ENCODE data around the gene CLN6.

CLN6 gene

GRCh38 chr15:68208636-68209240, 20.8 kb downstream of the CLN6 start:
- TF ChIP-seq, protein P1, sequence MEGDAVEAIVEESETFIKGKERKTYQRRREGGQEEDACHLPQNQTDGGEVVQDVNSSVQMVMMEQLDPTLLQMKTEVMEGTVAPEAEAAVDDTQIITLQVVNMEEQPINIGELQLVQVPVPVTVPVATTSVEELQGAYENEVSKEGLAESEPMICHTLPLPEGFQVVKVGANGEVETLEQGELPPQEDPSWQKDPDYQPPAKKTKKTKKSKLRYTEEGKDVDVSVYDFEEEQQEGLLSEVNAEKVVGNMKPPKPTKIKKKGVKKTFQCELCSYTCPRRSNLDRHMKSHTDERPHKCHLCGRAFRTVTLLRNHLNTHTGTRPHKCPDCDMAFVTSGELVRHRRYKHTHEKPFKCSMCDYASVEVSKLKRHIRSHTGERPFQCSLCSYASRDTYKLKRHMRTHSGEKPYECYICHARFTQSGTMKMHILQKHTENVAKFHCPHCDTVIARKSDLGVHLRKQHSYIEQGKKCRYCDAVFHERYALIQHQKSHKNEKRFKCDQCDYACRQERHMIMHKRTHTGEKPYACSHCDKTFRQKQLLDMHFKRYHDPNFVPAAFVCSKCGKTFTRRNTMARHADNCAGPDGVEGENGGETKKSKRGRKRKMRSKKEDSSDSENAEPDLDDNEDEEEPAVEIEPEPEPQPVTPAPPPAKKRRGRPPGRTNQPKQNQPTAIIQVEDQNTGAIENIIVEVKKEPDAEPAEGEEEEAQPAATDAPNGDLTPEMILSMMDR (IDR thresholded peaks at IDR 0.05) = no peak
- TF ChIP-seq ZFX (IDR thresholded peaks at IDR 0.05; ENCODE audit: borderline replicate concordance) = no peak
- H3K27ac ChIP-seq = no peak overlapping the region

DNA sequence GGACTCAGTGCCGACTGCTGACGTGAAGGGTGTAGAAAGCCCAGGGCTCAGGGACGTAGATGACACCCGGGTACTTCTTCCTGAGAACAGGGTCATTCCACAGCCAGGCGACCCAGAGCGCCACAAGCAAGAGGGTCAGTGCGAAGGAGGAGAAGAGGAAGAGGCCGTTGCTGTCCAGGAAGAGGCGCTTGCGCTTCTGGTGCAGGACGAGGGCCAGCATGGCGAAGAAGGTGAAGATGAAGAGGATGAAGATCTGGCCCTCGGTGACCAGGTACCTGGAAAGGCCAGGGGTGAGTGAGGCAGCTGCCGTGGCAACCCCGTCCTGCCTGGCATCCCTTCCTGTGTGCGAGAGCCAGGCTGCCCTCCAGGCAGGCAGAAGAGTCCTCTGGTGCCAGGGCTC, 21.4 kb downstream of the CLN6 start:
- H3K27ac ChIP-seq = no peak overlapping the region
- TF ChIP-seq, protein P1 (IDR thresholded peaks at IDR 0.05) = no peak
- no peak for TF ChIP-seq ZFX (IDR thresholded peaks at IDR 0.05; ENCODE audit: borderline replicate concordance)

DNA sequence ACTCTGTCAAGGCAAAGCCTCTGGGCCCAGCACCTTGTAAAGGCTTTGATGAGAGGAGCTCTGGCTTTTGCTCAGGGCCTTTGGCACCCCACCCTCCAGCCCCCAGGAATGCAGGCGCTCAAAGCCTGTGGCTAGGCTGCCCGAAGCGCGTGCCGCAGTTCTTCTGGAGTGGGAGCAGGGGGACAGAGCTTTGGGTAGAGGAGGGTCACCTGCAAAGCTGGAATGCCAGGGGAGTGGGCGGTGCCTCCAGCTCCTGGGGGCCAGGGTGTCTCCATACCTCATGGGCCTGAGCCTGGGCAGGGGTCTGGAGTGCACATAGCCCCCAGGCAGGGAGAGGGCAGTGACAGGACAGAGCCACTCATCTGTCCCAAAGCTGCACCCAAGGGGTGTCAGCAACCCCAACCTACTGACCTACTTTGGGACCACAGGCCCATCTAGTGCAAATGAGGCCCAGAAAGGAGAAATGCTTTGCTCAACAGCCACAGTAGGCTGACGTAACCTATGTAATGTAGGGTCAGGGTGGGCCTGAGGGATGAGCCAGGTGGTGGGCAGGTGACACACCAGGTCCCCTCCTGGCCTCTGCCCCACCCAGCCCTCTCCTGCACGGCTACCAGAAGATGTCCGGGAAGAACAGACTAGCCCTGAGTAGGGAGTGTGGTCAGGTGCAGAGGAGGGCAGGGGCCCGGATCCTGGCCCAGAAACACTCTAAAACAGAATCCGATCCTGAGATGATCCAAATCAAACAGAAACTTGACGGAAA, 22.2 kb downstream of the CLN6 start:
- TF ChIP-seq ZFX (IDR thresholded peaks at IDR 0.05; ENCODE audit: borderline replicate concordance) = no peak
- TF ChIP-seq, protein P1 (IDR thresholded peaks at IDR 0.05) = no peak
- no peak overlapping the region for H3K27ac ChIP-seq

- no peak overlapping the region; the same call in 1 of the 2 replicates for H3K27ac ChIP-seq
- no peak for TF ChIP-seq ZFX (IDR thresholded peaks at IDR 0.05; ENCODE audit: borderline replicate concordance)
- TF ChIP-seq, protein P1 (IDR thresholded peaks at IDR 0.05) = no peak
These were observed 22.8 kb downstream of the CLN6 start for GRCh38 chr15:68206711-68207151.

DNA sequence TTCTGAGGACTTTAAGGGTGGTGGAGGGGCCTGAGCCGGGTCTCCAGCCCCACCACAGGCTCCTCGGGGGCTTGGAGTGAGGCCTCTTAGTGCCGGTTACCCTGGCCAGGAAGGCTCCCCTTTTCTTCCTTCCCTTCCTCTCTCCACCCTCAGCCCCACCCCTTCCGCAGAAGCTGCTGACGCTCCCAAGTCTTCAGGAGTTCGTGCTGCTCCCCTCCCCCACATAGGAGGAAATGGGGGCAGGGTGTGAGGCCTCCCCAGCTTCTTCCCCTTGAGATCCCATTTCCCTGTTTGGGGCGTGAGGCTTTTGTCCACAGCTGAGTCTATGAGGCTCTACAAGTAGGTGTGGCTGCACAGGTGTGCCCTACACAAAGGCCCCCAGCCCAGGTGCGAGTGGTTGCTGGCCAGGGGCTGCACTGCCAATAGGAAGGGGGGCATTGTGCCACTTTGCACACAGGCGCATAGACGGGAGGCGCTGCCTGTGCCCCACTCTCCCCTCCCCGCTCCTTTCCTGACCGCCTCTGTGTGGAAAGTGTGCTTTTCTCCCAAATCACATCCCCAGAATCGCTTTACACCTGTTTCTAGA, 23.5 kb downstream of the CLN6 start:
- TF ChIP-seq ZFX (IDR thresholded peaks at IDR 0.05; ENCODE audit: borderline replicate concordance) = no peak
- TF ChIP-seq, protein P1 (IDR thresholded peaks at IDR 0.05) = no peak
- H3K27ac ChIP-seq = peak overlapping the region; percentile 73

DNA sequence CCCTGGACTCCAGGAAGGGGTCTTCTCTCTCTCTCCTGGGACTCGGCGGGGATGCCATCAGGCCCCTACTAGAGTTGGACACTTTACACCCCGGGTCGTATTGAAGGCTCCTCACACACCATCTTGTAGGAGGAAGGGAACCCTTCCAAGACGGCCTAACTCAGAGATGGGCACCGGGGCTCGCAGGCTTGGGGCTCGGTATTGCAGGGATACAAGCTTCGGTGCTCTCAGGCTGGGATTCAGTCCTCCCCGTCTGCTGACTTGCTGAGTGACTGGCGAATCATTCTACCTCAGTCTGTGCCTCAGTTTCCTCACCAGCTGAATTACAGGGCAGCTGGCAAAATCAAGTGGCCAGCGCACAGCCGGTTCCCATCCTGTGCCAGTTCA, 24.0 kb downstream of the CLN6 start:
- H3K27ac ChIP-seq = peak overlapping the region; percentile 73
- TF ChIP-seq, protein P1 (IDR thresholded peaks at IDR 0.05) = no peak
- no peak for TF ChIP-seq ZFX (IDR thresholded peaks at IDR 0.05; ENCODE audit: borderline replicate concordance)
